HL-60 (cell line): Measurements from ENCODE around the gene CCDC6.

Experiments used
- CTCF ChIP-seq: IDR thresholded peaks from one replicate; pipeline ENCODE4 v1.5.1; 2011; ENCODE audit warnings: low read length, control low read depth, inconsistent platforms; ENCODE audit not compliant: insufficient read depth
- POLR2AphosphoS5 ChIP-seq: IDR thresholded peaks from 2 replicates; pipeline ENCODE4 v1.6.1; 2012; ENCODE audit warnings: low read depth

GRCh38 chr10:59910867-59911266, 4.5 kb upstream of the CCDC6 start:
- TF ChIP-seq CTCF (no peak), POLR2AphosphoS5 (no peak)
